H1 (cell line): ENCODE results near the gene POLR3H.

Source experiments
- BACH1 ChIP-seq: IDR thresholded peaks from 2 replicates; pipeline ENCODE4 v1.6.1; 2012; ENCODE audit warnings: low read length, improper control_type of control experiment
- CREB1 ChIP-seq: IDR thresholded peaks from 2 replicates; pipeline ENCODE4 v1.6.1; 2012; ENCODE audit warnings: inconsistent platforms
- CTBP2 ChIP-seq: IDR thresholded peaks from 2 replicates; pipeline ENCODE4 v1.7.0; 2011; ENCODE audit warnings: borderline replicate concordance, mild to moderate bottlenecking, moderate library complexity, mixed read lengths, low read length; ENCODE audit not compliant: insufficient read depth, insufficient read length
- CTCF ChIP-seq, 3 experiments: IDR thresholded peaks; 1 replicate in 2 of 3; 2 replicates in 1 of 3; pipeline versions ENCODE4 v1.5.1 to v1.6.1; 2011; ENCODE audit warnings: low read length in 3 of 3, mild to moderate bottlenecking in 3 of 3, inconsistent platforms in 2 of 3, low read depth in 1 of 3, moderate library complexity in 1 of 3; ENCODE audit not compliant: insufficient read depth in 1 of 3; ENCODE audit errors: control extremely low read depth in 1 of 3
- EGR1 ChIP-seq: IDR thresholded peaks from 2 replicates; pipeline ENCODE4 v1.6.1; 2011; ENCODE audit warnings: low read depth, low read length, borderline replicate concordance
- EZH2 ChIP-seq: fragments of 200-600 bp; sonication (generic); IDR thresholded peaks from 2 replicates; pipeline ENCODE4 v1.7.1; 2012; ENCODE audit warnings: low read depth, mild to moderate bottlenecking, moderate library complexity, low read length, inconsistent platforms; ENCODE audit not compliant: severe bottlenecking
- HDAC2 ChIP-seq, 2 experiments: fragments of 300-600 bp in 1 of 2; sonication (generic) in 1 of 2; IDR thresholded peaks; 2 replicates each; pipeline ENCODE4 v1.6.1; 2011 to 2012; ENCODE audit warnings: low read depth in 2 of 2, low read length in 2 of 2, mild to moderate bottlenecking in 2 of 2, moderate library complexity in 2 of 2, borderline replicate concordance in 1 of 2, inconsistent platforms in 1 of 2
- RAD21 ChIP-seq, 2 experiments: IDR thresholded peaks in 1 of 2; conservative IDR thresholded peaks in 1 of 2; 2 replicates each; pipeline ENCODE4 v1.6.1; 2011; ENCODE audit warnings: low read depth in 2 of 2, low read length in 2 of 2, improper control_type of control experiment in 1 of 2, inconsistent platforms in 1 of 2, mild to moderate bottlenecking in 1 of 2, moderate library complexity in 1 of 2

- TF ChIP-seq CTBP2 (no peak), CTCF (IDR thresholded peaks at IDR 0.05; ENCODE audit: control extremely low read depth in 1 of 3, insufficient read depth in 1 of 3, low read depth in 1 of 3, low read length in 3 of 3) (no peak), EZH2 (no peak), RAD21 (IDR thresholded peaks at IDR 0.05 in 1 of 2, conservative IDR thresholded peaks at IDR 0.05 in 1 of 2; ENCODE audit: low read depth in 2 of 2, low read length in 2 of 2) (no peak), CREB1 (no peak), EGR1 (no peak), BACH1 (no peak), HDAC2 (IDR thresholded peaks at IDR 0.05; ENCODE audit: borderline replicate concordance in 1 of 2, low read depth in 2 of 2, low read length in 2 of 2) (no peak)
Observed at GRCh38 chr22:41522813-41523212, 21.5 kb downstream of the POLR3H start.
